ENCODE data around the gene NMRK1.

The NMRK1 gene
- 48.6 to 91.6 (median 61.4) reads per million in 4 donors for total RNA-seq

DNA sequence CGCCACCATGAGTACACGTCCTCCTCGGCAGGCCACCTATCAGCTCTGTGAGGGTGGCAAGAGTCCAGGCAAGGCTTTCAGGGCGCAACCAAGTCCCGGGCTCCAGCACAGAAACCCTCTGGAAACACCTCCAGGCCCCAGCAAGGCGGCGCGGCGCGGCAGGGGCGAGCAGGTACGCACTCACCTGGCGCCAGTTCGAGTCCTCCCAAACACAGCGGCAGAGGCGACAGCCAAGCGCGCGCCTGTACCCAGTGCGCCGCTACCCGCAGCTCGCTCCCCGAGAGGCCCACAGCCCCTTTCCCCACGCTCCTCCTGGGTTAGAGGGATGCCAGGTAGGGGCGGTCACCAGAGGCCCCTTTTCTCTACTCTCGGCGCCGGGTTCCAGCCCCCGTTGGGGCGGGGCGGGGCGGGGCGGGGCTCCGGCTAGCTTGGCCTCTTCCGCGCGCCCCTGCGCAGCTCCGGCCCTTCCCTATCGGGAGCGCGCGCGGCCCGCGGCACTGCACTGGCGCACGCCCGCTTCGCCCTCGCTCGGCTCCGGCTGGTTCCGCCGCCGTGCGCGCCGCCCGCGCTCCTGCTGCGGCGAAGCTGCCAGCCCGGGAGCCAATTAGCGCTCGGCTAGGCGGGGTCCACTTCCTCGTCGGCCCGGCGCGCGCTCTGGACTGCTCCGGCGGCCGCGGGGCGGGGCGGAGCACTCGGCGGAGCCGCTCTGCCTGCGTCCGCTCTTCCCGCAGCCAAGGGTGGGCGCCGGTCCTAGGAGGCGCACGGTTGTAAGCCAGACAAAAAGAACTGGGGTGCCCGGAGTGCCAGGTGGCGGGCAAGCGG is at the start of gene NMRK1, which contains the start of gene OSTF1:
TSS of gene NMRK1 (minus strand) at position 332 of the 822 bp plus-strand sequence. CDS start 5,040 bp downstream, outside the sequence.
TSS of gene OSTF1 (plus strand) at position 691 of the 822 bp plus-strand sequence. CDS start 179 bp downstream, outside the sequence.
- peak; percentile 83 to 96 (median 90) for DNase-seq

GRCh38 chr9:75134495-75134894 is 46.5 kb upstream of the NMRK1 start:
- DNase-seq = no peak

GRCh38 chr9:75133396-75133795 is 45.4 kb upstream of the NMRK1 start:
- DNase-seq = no peak

DNA sequence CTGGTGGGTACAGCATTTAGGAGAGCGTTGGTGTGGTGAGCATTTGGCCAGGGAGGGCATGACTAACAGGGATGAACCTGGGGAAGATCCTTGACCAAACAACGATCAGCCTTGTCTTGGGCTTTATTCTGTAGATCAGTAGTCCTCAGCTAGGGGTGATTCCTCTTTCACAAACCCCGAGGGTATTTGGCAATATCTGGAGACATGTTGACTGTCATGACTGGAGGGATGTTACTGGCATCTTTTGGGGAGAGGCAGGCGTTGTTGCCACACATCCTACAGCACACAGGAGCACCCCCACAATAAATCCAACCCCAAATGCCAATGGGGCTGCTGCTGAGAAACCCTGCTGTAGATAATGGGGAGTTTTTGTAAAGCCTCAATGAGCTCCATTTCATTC is 44.3 kb upstream of the NMRK1 start:
- DNase-seq = no peak

DNA sequence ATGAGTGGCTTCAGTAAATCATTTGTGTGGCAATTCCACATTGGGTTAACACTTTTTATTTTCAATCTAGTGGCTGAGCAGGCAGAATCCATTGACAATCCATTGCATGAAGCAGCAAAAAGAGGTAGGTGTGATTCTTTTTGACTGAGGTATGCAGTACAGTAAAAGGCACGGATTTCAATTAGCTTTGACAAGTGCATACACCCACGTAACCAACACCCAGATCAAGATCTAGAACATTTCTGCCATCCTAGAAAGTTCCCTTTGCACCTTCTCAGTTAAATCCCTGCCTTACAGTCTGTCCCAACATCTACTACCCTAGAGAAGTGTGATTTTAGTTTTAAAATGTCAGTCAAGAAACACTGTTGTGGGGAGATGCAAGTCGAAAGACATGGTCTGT is 43.7 kb upstream of the NMRK1 start:
- DNase-seq = no peak

DNA sequence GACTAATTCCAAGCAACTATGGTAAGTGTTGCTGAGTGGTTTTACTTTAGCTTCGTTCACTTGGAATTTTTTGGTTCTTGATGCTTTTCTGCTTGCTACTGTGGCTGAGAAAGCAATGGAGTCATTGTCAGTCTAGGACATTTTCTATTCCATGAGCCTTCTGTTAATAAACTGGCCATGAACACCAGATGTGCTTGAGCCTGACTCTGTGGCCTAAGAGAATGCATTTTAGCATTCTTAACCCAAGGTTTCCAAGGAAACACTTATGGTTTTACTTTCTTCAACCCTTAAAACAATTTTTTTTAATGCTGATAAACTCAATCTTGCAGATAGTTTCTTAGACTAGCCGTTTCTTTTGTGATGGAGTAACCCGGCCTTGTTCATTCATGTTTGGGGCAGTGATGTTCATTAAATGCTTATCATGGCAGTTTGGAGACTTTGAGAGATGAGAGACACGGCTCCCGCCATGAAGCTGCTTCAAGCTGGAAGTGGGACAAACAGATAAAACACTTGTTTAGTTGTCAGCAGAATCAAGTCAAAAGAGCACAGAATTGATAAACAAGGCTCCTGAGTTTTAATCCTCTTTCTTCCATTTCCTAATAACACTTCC is 42.8 kb upstream of the NMRK1 start:
- DNase-seq = no peak

GRCh38 chr9:75130172-75130571 is 42.2 kb upstream of the NMRK1 start:
- DNase-seq = no peak

- DNase-seq = peak in 1 of 5 donors; percentile 83
Observed at GRCh38 chr9:75128535-75128934, 40.6 kb upstream of the NMRK1 start.

- DNase-seq = no peak
Observed at GRCh38 chr9:75123696-75124095, 35.7 kb upstream of the NMRK1 start.

DNA sequence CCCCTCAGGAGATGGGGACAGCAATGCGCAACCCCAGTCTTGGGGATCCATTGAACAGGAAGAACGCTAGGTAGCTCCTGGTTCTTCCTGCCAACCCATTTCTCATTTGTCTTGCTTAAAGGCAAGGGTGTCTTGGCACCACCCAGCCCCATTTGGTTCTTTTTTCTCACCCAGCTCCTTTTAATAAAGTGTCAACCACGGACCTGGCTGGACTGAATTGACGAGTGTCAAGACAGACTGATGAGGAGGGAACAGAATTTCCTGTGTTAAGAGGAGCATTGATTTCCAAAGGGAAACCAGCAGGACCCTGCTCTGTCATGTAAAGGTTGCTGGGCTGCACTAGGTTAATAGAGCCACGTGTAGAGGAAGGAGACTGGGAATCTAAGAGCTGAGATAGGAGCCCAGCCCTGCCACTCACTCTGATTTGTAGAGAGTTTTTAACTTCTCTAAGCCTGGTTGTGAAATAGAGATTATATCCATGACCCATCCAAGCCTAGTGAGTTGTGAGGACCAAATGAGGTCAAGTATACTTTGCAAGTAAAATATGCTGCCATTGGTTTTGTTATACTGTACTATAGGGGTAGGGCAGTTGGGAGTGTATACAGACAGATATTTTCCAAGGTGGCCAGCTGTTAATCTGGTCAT is 34.1 kb upstream of the NMRK1 start:
- DNase-seq = no peak

- no peak for DNase-seq
Observed at GRCh38 chr9:75120686-75121085, 32.7 kb upstream of the NMRK1 start.

- DNase-seq = peak in 1 of 5 donors; percentile 34
Observed at GRCh38 chr9:75117564-75117963, 29.6 kb upstream of the NMRK1 start.

GRCh38 chr9:75116306-75116705 is 28.4 kb upstream of the NMRK1 start:
- no peak for DNase-seq

GRCh38 chr9:75112789-75113188 is 24.8 kb upstream of the NMRK1 start:
- DNase-seq = no peak

- no peak for DNase-seq
Observed at GRCh38 chr9:75111019-75111622, 23.2 kb upstream of the NMRK1 start.

DNA sequence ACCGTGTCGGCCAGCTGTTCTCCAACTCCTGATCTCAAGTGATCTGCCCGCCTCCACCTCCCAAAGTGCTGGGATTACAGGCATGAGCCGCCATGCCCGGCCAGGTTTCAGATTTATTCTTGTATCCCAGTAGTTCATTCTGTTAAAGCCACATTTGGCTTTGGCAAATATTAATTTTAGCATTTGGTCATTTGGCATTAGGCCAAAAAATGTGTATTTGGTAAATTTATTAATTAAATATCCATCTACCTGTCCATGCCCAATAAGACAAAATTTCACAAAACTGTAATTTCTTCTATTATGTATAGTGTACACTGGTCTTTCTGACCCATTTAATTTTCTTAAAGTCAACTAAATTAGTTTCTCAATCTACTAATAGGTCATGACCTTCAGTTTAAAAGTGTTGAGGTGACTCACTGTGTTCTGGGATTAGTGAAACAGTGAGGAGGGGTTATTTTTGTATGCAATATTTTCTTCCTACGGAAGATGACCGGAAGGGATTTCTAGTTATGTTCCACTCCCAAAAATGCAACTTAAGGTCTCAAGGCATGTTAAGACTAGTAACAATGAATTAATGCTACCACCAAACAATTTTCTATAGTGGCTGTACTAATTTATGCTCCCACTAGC is 21.4 kb upstream of the NMRK1 start:
- DNase-seq = no peak

DNA sequence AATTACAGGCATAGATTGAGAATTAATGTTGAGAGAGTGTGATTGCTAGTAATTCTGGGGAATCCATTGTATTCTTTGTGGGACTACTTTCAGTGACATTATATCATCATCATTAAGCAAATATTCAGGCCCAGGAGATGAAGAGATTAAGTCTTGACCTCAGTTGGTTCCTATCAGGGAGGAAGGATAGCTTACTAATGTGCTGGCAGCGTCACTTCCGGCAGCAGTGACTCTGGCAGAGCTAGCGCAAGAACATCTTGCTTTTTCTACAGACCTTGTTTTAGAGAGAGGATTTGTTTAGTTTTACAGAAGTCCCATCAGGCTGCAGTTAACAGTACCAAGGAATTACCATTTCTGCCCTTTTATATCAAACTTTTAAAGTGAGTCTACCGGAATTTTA is 20.6 kb upstream of the NMRK1 start:
- DNase-seq = no peak

- DNase-seq = no peak
Observed at GRCh38 chr9:75106857-75107256, 18.9 kb upstream of the NMRK1 start.

DNA sequence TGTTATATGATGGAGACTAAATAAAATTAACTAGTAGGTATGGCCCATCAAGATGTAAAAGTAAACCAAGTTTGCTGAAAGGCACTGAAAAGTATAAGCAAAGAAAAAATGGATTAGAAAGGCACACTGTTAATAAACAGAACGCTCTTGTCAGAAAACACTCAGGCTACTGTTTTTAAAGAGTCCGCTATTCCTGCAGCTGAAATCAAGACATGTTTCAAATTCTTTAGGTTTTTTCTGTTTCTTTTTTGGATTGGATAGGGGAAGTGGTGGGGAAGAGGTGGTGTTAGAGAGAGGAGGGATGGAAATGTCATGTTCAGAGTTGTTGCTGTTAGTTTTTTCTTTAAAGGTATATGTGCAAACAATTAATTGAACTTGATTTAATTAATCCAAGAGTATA is 17.9 kb upstream of the NMRK1 start:
- no peak for DNase-seq

GRCh38 chr9:75105019-75105540 is 17.1 kb upstream of the NMRK1 start:
- DNase-seq = no peak

DNA sequence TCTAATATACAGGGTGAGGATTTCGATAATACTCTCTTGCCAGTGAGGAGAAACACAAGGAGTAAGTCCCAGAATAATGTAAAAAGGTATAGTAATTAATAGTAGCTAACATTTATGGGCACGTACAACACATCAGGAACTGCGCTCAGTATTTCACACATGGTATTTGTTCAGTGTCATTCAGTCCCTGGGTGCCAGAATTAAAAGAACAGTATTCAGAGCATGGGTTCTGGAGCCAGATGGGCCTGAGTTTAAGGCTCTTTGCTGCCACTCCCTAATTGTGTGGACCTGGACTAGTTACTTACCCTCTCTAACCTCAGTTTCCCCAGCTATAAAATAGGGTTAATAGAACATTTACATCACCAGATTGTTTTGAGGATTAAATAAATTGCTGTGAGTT is 16.7 kb upstream of the NMRK1 start:
- no peak for DNase-seq

DNA sequence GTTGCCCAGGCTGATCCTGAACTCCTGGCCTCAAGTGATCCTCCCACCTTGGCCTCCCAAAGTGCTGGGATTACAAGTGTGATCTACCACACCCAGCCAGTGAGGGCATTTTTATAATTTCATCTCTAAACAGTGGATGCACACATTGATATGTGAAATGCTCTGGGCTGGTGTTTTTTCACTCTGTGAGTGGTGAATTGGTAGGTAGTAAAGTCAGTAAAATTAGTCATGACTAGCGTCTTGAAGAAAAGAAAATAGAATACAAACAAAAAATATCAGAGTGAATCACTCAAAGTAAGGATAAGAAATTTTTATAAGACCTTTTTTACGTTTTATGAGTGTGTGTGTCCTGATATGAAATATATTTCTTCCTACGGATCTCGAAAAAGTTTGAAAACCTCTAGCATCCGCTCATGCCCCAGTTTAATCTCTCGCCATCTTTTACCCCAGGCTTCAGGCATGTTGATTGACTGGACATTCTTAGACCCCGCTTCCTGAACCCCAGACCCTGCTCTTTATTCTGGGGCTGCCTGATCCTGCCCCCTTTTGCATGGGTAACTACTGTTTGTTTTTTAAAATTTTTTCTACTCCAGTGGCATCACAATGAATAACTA is 14.3 kb upstream of the NMRK1 start:
- no peak for DNase-seq
